PC-3 (cell line): ENCODE data around the gene SLC25A29. TPM values are rescaled to one million over a fixed set of nuclear protein-coding genes. Genes with fewer than 3 reads are reported as not detected.
"Not testable (repeated sequence)": the region's sequence is repeated elsewhere in the genome, so short reads cannot be mapped to it uniquely, and the experiment has no call there.

Experiments used
- ATAC-seq: fragments of 200-7000 bp; cut with Tn5 transposase; 2 replicates; pipeline ENCODE4 v1.9.1; 2020; ENCODE audit warnings: mild to moderate bottlenecking, moderate library complexity
- BruUV-seq: library from RNA; stranded (reverse); fragments of 400-500 nt; replicated peaks from 2 replicates; lab custom pipeline; 2021; lab: Mats Ljungman, UMichigan
- CTCF ChIA-PET: fragments of 300-600 bp; sonication (Branson Sonifier 250); formaldehyde crosslinking; loops from one replicate; lab custom pipeline; 2022; ENCODE audit warnings: antibody characterized with exemption; lab: Charles Lee
- POLR2A ChIA-PET: fragments of 300-600 bp; sonication (Branson Sonifier 250); formaldehyde crosslinking; loops from one replicate; lab custom pipeline; 2022; ENCODE audit warnings: antibody characterized with exemption; ENCODE audit not compliant: unreplicated experiment; lab: Charles Lee
- DNase-seq: peaks from one replicate; pipeline ENCODE4 v3.0.0-alpha.2; 2015
- H2AFZ ChIP-seq: fragments of 300-600 bp; sonication (generic); 2 replicates; pipeline ENCODE4 v1.6.0; 2016; ENCODE audit warnings: antibody characterized with exemption, low read length
- H3F3A ChIP-seq: fragments of 300-600 bp; sonication (generic); one replicate; pipeline ENCODE4 v1.6.0; 2017; ENCODE audit warnings: antibody characterized with exemption, low read length, control low read depth, mild to moderate bottlenecking; ENCODE audit not compliant: unreplicated experiment
- H3K27ac ChIP-seq: fragments of 300-600 bp; sonication (generic); 2 replicates; pipeline ENCODE4 v1.5.1; 2016; ENCODE audit warnings: mild to moderate bottlenecking, low read length
- H3K27me3 ChIP-seq: fragments of 300-600 bp; sonication (generic); 2 replicates; pipeline ENCODE4 v1.6.1; 2016; ENCODE audit warnings: low read length, mixed read lengths
- H3K36me3 ChIP-seq: fragments of 300-600 bp; sonication (generic); 2 replicates; pipeline ENCODE4 v1.6.1; 2016; ENCODE audit warnings: low read depth, mixed run types, low read length, mixed read lengths
- H3K4me1 ChIP-seq: fragments of 300-600 bp; sonication (generic); 2 replicates; pipeline ENCODE4 v1.5.1; 2016; ENCODE audit warnings: low read length; ENCODE audit not compliant: insufficient read depth
- H3K4me2 ChIP-seq: fragments of 300-600 bp; sonication (generic); 2 replicates; pipeline ENCODE4 v1.6.0; 2016; ENCODE audit warnings: low read length
- H3K4me3 ChIP-seq: fragments of 300-600 bp; sonication (generic); 2 replicates; pipeline ENCODE4 v1.5.1; 2016; ENCODE audit warnings: mild to moderate bottlenecking, low read length, mixed read lengths
- H3K79me2 ChIP-seq: fragments of 300-600 bp; sonication (generic); 2 replicates; pipeline ENCODE4 v1.6.1; 2017; ENCODE audit warnings: low read length, mixed read lengths
- H3K9ac ChIP-seq: fragments of 300-600 bp; sonication (generic); 2 replicates; pipeline ENCODE4 v1.6.0; 2016; ENCODE audit warnings: mild to moderate bottlenecking, low read length
- H3K9me2 ChIP-seq: fragments of 300-600 bp; sonication (generic); replicated peaks from 2 replicates; pipeline ENCODE4 v1.6.1; 2016; ENCODE audit warnings: mixed run types, low read length, mixed read lengths
- H3K9me3 ChIP-seq: fragments of 300-600 bp; sonication (generic); 2 replicates; pipeline ENCODE4 v1.6.1; 2016; ENCODE audit warnings: low read length, mixed read lengths
- H4K20me1 ChIP-seq: fragments of 300-600 bp; sonication (generic); 2 replicates; pipeline ENCODE4 v1.6.1; 2016; ENCODE audit warnings: low read length, mixed read lengths
- CTCF ChIP-seq: fragments of 300-600 bp; sonication (generic); conservative IDR thresholded peaks from 2 replicates; pipeline ENCODE4 v1.5.1; 2017; ENCODE audit warnings: antibody characterized with exemption, low read depth, mild to moderate bottlenecking, low read length
- EZH2 ChIP-seq: fragments of 300-600 bp; sonication (generic); IDR thresholded peaks from one replicate; pipeline ENCODE4 v1.6.1; 2017; ENCODE audit warnings: antibody characterized with exemption, mild to moderate bottlenecking, low read length; ENCODE audit not compliant: unreplicated experiment
- EZH2phosphoT487 ChIP-seq: fragments of 300-600 bp; sonication (generic); IDR thresholded peaks from 2 replicates; pipeline ENCODE4 v1.6.1; 2018; ENCODE audit warnings: mild to moderate bottlenecking, antibody characterized with exemption, low read length, borderline replicate concordance
- intact Hi-C: fragments of 100-400 bp; cut with micrococcal nuclease; formaldehyde crosslinking; loops from 2 replicates; pipeline ENCODE4 v1.9.0; 2023
- total RNA-seq: library from RNA; depleted of rRNA; stranded (reverse); fragments of >200 nt; gene quantifications from 2 replicates; pipeline ENCODE4 v1.2.3, GENCODE V29; 2014

The SLC25A29 gene
- total RNA-seq, 1 experiment from 2014 or later, result 53.9 TPM

DNA sequence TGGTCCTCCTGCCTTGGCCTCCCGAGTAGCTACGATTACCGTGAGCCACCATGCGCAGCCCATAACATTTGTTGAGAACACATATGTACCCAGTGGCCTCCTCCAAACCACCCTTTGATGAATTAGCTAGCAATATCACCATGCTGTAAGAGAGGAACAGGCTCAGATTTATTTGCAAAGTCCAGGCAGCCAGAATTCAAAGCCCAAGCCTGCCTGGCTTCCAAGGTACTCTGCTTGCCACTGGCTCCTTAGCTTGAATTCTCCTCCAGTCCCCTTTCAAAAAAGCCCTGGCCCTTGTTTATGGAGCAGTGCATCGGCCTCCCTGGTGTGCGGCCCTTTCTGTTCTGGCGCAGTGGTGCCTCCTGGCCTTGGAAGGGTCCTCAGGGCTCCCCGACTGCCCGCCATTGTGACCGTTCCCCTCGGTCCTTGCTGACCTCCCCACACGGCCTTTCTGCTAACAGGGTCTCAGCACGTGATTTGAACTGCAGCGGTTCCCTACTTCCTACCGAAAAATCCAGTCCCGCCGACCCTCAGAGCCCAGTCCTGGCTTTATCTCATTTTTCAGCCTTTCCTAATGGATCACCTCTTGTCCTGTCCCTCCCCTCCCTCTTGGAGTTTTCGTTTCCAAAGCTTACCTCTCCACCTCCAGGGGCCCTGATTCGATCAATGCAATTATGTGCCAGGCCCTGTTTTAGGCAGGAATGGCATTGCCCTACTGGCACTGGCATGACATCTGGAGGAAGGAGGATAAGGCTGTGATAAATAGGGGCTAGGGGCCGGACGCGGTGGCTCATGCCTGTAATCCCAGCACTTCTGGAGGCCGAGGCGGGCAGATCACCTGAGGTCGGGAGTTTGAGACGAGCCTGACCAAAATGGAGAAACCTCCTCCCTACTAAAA is 22.0 kb downstream of the SLC25A29 start:
- no peaks in the 10 kb centered on the region for H3K36me3 ChIP-seq
- H3K4me1 ChIP-seq, result 0 out of 2 replicates have a peak, but pooled peaks cover 3% of the 10 kb centered on the region
- TF ChIP-seq EZH2 (no peak), EZH2phosphoT487 (no peak), CTCF (no peak)
- no peak overlapping the region for H3K27ac ChIP-seq
- H3K9ac ChIP-seq, result peak overlapping the region; percentile 94; the same call in 1 of the 2 replicates
- H4K20me1 ChIP-seq, result 0 out of 2 replicates have a peak, but pooled peaks cover 4% of the 10 kb centered on the region
- no peak for DNase-seq
- peak overlapping the region; percentile 96; the same call in 1 of the 2 replicates for H2AFZ ChIP-seq
- TSS peak; percentile 9 for BruUV-seq
- ChIA-PET POLR2A (interaction anchor here (0.6 kb wide), 1 partner anchor 12 kb away, joined by 4 read pairs; no protein-coding TSS in a partner anchor), CTCF (interaction anchor here (1.3 kb wide), 1 partner anchor 19 kb away, joined by 10 read pairs; no protein-coding TSS in a partner anchor)
- H3K27me3 ChIP-seq, result no peaks in the 10 kb centered on the region
- peaks cover 4% of the 10 kb centered on the region for H3F3A ChIP-seq
- no peaks in the 10 kb centered on the region for H3K9me2 ChIP-seq
- H3K4me2 ChIP-seq, result peak overlapping the region; percentile 97; the same call in 1 of the 2 replicates
- ATAC-seq, result no peak
- H3K79me2 ChIP-seq, result peaks cover 23% of the 10 kb centered on the region
- no peaks in the 10 kb centered on the region for H3K9me3 ChIP-seq
- intact Hi-C loops, result loop anchor here (2.0 kb wide), 2 partner anchors 19 to 93 kb away; partner anchors contain the start of gene WDR25
- H3K4me3 ChIP-seq, result peak overlapping the region; percentile 77; the same call in 1 of the 2 replicates

DNA sequence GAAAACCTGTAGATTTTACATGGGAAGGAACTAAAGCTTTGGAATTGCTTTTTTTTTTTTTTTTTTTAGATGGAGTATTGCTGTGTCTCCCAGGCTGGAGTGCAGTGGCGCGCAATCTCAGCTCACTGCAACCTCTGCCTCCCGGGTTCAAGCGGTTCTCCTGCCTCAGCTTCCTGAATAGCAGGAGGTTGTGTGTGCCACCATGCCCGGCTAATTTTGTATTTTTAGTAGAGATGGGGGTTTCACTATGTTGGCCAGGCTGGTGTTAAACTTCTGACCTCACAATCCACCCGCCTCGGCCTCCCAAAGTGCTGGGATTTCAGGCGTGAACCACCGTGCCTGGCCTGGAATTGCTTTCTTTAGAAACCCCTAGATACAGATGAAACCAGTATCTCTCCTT is 22.8 kb downstream of the SLC25A29 start:
- H3K27ac ChIP-seq, CTCF ChIA-PET, intact Hi-C loops: not testable (repeated sequence)

GRCh38 chr14:100282766-100283419 is 23.4 kb downstream of the SLC25A29 start:
- 0 out of 2 replicates have a peak, but pooled peaks cover 3% of the 10 kb centered on the region for H3K4me1 ChIP-seq
- no peak for ATAC-seq

More for the DNA sequence above, 22.8 kb downstream of the SLC25A29 start:
- POLR2A ChIA-PET, ATAC-seq, H3K36me3 ChIP-seq, DNase-seq, H3F3A ChIP-seq, H4K20me1 ChIP-seq, H3K9me2 ChIP-seq, BruUV-seq, H3K4me2 ChIP-seq, H3K4me1 ChIP-seq, H3K27me3 ChIP-seq, H3K9me3 ChIP-seq, H2AFZ ChIP-seq, H3K9ac ChIP-seq, H3K4me3 ChIP-seq: not testable (repeated sequence)
- H3K79me2 ChIP-seq, result peaks cover 31% of the 10 kb centered on the region

More at GRCh38 chr14:100282766-100283419, 23.4 kb downstream of the SLC25A29 start:
- H3K27me3 ChIP-seq, result no peaks in the 10 kb centered on the region
- peaks cover 4% of the 10 kb centered on the region for H3F3A ChIP-seq
- CTCF ChIA-PET, result no interaction called here
- intact Hi-C loops, result no loop called here
- no peak overlapping the region for H3K27ac ChIP-seq
- peaks cover 6% of the 10 kb centered on the region; the same call in 1 of the 2 replicates for H3K36me3 ChIP-seq
- H3K79me2 ChIP-seq, result peaks cover 37% of the 10 kb centered on the region
- H3K9me2 ChIP-seq, result no peaks in the 10 kb centered on the region
- no TSS peak for BruUV-seq
- H3K9ac ChIP-seq, result no peak overlapping the region
- TF ChIP-seq CTCF (no peak), EZH2phosphoT487 (no peak), EZH2 (no peak)
- H3K4me2 ChIP-seq, result no peak overlapping the region
- no peak overlapping the region for H3K4me3 ChIP-seq
- POLR2A ChIA-PET, result no interaction called here
- no peak overlapping the region for H2AFZ ChIP-seq
- no peak for DNase-seq
- H3K9me3 ChIP-seq, result no peaks in the 10 kb centered on the region
- 0 out of 2 replicates have a peak, but pooled peaks cover 4% of the 10 kb centered on the region for H4K20me1 ChIP-seq
